IMR-90 (cell line): ENCODE data around the gene ANKRD33B. TPM values are rescaled to one million over a fixed set of nuclear protein-coding genes. Genes with fewer than 3 reads are reported as not detected.

Source experiments
- ATAC-seq: fragments of 200-7000 bp; cut with Tn5 transposase; 2 replicates; pipeline ENCODE4 v1.9.1; 2020; ENCODE audit warnings: low read depth, mild to moderate bottlenecking, moderate library complexity
- BruUV-seq: library from RNA; stranded (reverse); fragments of 400-500 nt; replicated peaks from 2 replicates; lab custom pipeline; 2021; lab: Mats Ljungman, UMichigan
- CTCF ChIA-PET: fragments of 300-600 bp; formaldehyde crosslinking; extraction: SDS; loops from one replicate; lab custom pipeline; 2021; ENCODE audit warnings: antibody characterized with exemption; lab: Yijun Ruan, JAX
- POLR2A ChIA-PET: fragments of 300-600 bp; sonication (Branson Sonifier 250); formaldehyde crosslinking; loops from one replicate; lab custom pipeline; 2022; ENCODE audit warnings: antibody characterized with exemption; ENCODE audit not compliant: unreplicated experiment; lab: Charles Lee
- DNase-seq: peaks from one replicate; pipeline ENCODE4 v3.0.0; 2013
- H2AFZ ChIP-seq: replicated peaks from 2 replicates; pipeline ENCODE3; 2013; ENCODE audit warnings: low read length, mild to moderate bottlenecking; ENCODE audit not compliant: poor library complexity
- H2AK5ac ChIP-seq: 2 replicates; pipeline ENCODE4 v1.6.1; 2013; ENCODE audit warnings: low read depth, low read length, inconsistent platforms
- H2AK9ac ChIP-seq: replicated peaks from 2 replicates; pipeline ENCODE3; 2013; ENCODE audit warnings: mild to moderate bottlenecking, low read depth, low read length, moderate library complexity; ENCODE audit not compliant: poor library complexity
- H2BK120ac ChIP-seq: 2 replicates; pipeline ENCODE4 v1.6.1; 2013; ENCODE audit warnings: low read depth, low read length, inconsistent platforms
- H2BK15ac ChIP-seq: 3 replicates; pipeline ENCODE4 v1.6.1; 2013; ENCODE audit warnings: low read depth, low read length, inconsistent platforms
- H2BK20ac ChIP-seq: 2 replicates; pipeline ENCODE4 v1.6.1; 2013; ENCODE audit warnings: low read depth, mild to moderate bottlenecking, inconsistent platforms, low read length, moderate library complexity
- H2BK5ac ChIP-seq: 2 replicates; pipeline ENCODE4 v1.6.1; 2013; ENCODE audit warnings: mild to moderate bottlenecking, low read depth, low read length, inconsistent platforms; ENCODE audit not compliant: poor library complexity, severe bottlenecking
- H3K14ac ChIP-seq: replicated peaks from 2 replicates; pipeline ENCODE4 v1.6.1; 2013; ENCODE audit warnings: low read depth, low read length, inconsistent platforms
- H3K18ac ChIP-seq: 2 replicates; pipeline ENCODE4 v1.6.1; 2013; ENCODE audit warnings: low read depth, low read length, control low read depth
- H3K23ac ChIP-seq: 2 replicates; pipeline ENCODE4 v1.6.1; 2013; ENCODE audit warnings: low read depth, low read length, inconsistent platforms
- H3K27ac ChIP-seq: 2 replicates; pipeline ENCODE4 v1.5.1; 2013; ENCODE audit warnings: mild to moderate bottlenecking, control low read depth, low read length; ENCODE audit not compliant: insufficient read depth
- H3K27me3 ChIP-seq: 2 replicates; pipeline ENCODE4 v1.6.1; 2013; ENCODE audit warnings: low read length; ENCODE audit not compliant: control insufficient read depth, insufficient read depth
- H3K36me3 ChIP-seq: 2 replicates; pipeline ENCODE4 v1.6.1; 2013; ENCODE audit warnings: low read length, mixed read lengths; ENCODE audit not compliant: control insufficient read depth, insufficient read depth
- H3K4ac ChIP-seq: 2 replicates; pipeline ENCODE4 v1.6.1; 2013; ENCODE audit warnings: low read depth, low read length, inconsistent platforms
- H3K4me1 ChIP-seq: 2 replicates; pipeline ENCODE4 v1.6.1; 2013; ENCODE audit warnings: low read length, mixed read lengths; ENCODE audit not compliant: control insufficient read depth, insufficient read depth
- H3K4me2 ChIP-seq: 2 replicates; pipeline ENCODE4 v1.6.1; 2013; ENCODE audit warnings: low read depth, mild to moderate bottlenecking, control low read depth, low read length, moderate library complexity
- H3K4me3 ChIP-seq: 2 replicates; pipeline ENCODE4 v1.5.1; 2013; ENCODE audit warnings: low read depth, mild to moderate bottlenecking, control low read depth, low read length, moderate library complexity; ENCODE audit not compliant: insufficient read depth
- H3K56ac ChIP-seq: 2 replicates; pipeline ENCODE4 v1.6.1; 2013; ENCODE audit warnings: low read length, inconsistent platforms; ENCODE audit not compliant: insufficient read depth; ENCODE audit errors: extremely low read depth
- H3K79me1 ChIP-seq, 2 experiments: 2 replicates each; pipeline ENCODE4 v1.6.1; 2013; ENCODE audit warnings: low read length in 2 of 2, inconsistent platforms in 1 of 2, low read depth in 1 of 2
- H3K9ac ChIP-seq: 2 replicates; pipeline ENCODE4 v1.6.1; 2013; ENCODE audit warnings: low read depth, low read length, control low read depth
- H3K9me1 ChIP-seq: 2 replicates; pipeline ENCODE4 v1.6.1; 2013; ENCODE audit warnings: low read length, inconsistent platforms; ENCODE audit not compliant: insufficient read depth
- H3K9me3 ChIP-seq: 2 replicates; pipeline ENCODE4 v1.6.1; 2013; ENCODE audit warnings: low read length; ENCODE audit not compliant: control insufficient read depth, insufficient read depth
- H4K20me1 ChIP-seq: 2 replicates; pipeline ENCODE4 v1.6.1; 2013; ENCODE audit warnings: low read length, inconsistent platforms; ENCODE audit not compliant: insufficient read depth
- H4K5ac ChIP-seq: 2 replicates; pipeline ENCODE4 v1.6.1; 2013; ENCODE audit warnings: mild to moderate bottlenecking, low read depth, low read length, control low read depth
- H4K8ac ChIP-seq, 2 experiments: 2 replicates each; pipeline ENCODE4 v1.6.1; 2013; ENCODE audit warnings: low read depth in 2 of 2, low read length in 2 of 2, control low read depth in 1 of 2, inconsistent platforms in 1 of 2
- H4K91ac ChIP-seq: 2 replicates; pipeline ENCODE4 v1.6.1; 2013; ENCODE audit warnings: low read depth, low read length, inconsistent platforms; ENCODE audit not compliant: insufficient read depth
- CEBPB ChIP-seq: IDR thresholded peaks from 2 replicates; pipeline ENCODE4 v1.6.1; 2012; ENCODE audit warnings: low read depth, low read length, improper control_type of control experiment
- CHD1 ChIP-seq: IDR thresholded peaks from 2 replicates; pipeline ENCODE4 v1.6.1; 2012; ENCODE audit warnings: low read depth, low read length, improper control_type of control experiment
- FOS ChIP-seq: fragments of 150-350 bp; IDR thresholded peaks from 2 replicates; pipeline ENCODE4 v1.6.1; 2016; ENCODE audit warnings: low read depth, low read length
- MAFK ChIP-seq: IDR thresholded peaks from 2 replicates; pipeline ENCODE4 v1.6.1; 2012; ENCODE audit warnings: low read depth, low read length, improper control_type of control experiment
- MAZ ChIP-seq: IDR thresholded peaks from 2 replicates; pipeline ENCODE4 v1.6.1; 2012; ENCODE audit warnings: low read depth, mild to moderate bottlenecking, low read length, improper control_type of control experiment, moderate library complexity, borderline replicate concordance
- MXI1 ChIP-seq: IDR thresholded peaks from 2 replicates; pipeline ENCODE4 v1.6.1; 2012; ENCODE audit warnings: low read depth, mild to moderate bottlenecking, low read length, moderate library complexity, borderline replicate concordance
- NFE2L2 ChIP-seq: fragments of 150-350 bp; IDR thresholded peaks from 2 replicates; pipeline ENCODE4 v1.6.1; 2016; ENCODE audit warnings: low read depth, mild to moderate bottlenecking, low read length
- POLR2A ChIP-seq: IDR thresholded peaks from 2 replicates; pipeline ENCODE4 v1.6.1; 2012; ENCODE audit warnings: mild to moderate bottlenecking, low read depth, low read length
- RAD21 ChIP-seq: IDR thresholded peaks from 2 replicates; pipeline ENCODE4 v1.6.1; 2012; ENCODE audit warnings: low read length, improper control_type of control experiment
- RFX5 ChIP-seq: IDR thresholded peaks from 2 replicates; pipeline ENCODE4 v1.8.0; 2012; ENCODE audit warnings: low read depth, mild to moderate bottlenecking, low read length, moderate library complexity
- SMC3 ChIP-seq: fragments of 150-350 bp; IDR thresholded peaks from 2 replicates; pipeline ENCODE4 v1.6.1; 2016; ENCODE audit warnings: low read depth, mild to moderate bottlenecking, antibody characterized with exemption, low read length, moderate library complexity
- WGBS, 2 experiments: methylation state at CpG; one replicate each; pipeline versions ENCODE4 v1.1.5 to v1.1.7; 2013; ENCODE audit warnings: missing lambda C conversion rate in 2 of 2; ENCODE audit not compliant: insufficient read length in 1 of 2; ENCODE audit errors: extremely low coverage in 2 of 2; 5-methylcytosine and 5-hydroxymethylcytosine counted together
- dilution Hi-C: fragments of 300-500 bp; cut with HindIII; formaldehyde crosslinking; loops from one replicate; pipeline ENCODE4 v1.14.3; 2018; ENCODE audit warnings: low sequenced_read_pairs; ENCODE audit not compliant: unreplicated experiment
- in situ Hi-C: fragments of 300-500 bp; cut with MboI; formaldehyde crosslinking; loops from 3 replicates; pipeline ENCODE4 v1.14.3; 2019; ENCODE audit warnings: low sequenced_read_pairs, inconsistent platforms, mixed read lengths
- intact Hi-C: fragments of 100-400 bp; cut with micrococcal nuclease; formaldehyde crosslinking; loops from 2 replicates; pipeline ENCODE4 v1.10.0; 2022
- polyA plus RNA-seq, 3 experiments: library from polyadenylated mRNA; depleted of rRNA; stranded (reverse); fragments of >200 nt; gene quantifications; 2 replicates each; pipeline ENCODE4 v1.2.3, GENCODE V29; 2012; ENCODE audit warnings: low replicate concordance in 1 of 3
- total RNA-seq: library from RNA; depleted of rRNA; stranded (reverse); fragments of >200 nt; gene quantifications from 2 replicates; pipeline ENCODE4 v1.2.3, GENCODE V29; 2012
- TF ChIP-seq, protein P1 (sequence below): fragments of 150-350 bp; IDR thresholded peaks from 2 replicates; pipeline ENCODE4 v1.6.1; 2017; ENCODE audit warnings: mild to moderate bottlenecking, antibody characterized with exemption, low read length, low read depth
- TF ChIP-seq, protein P2 (sequence below): fragments of 150-350 bp; IDR thresholded peaks from 2 replicates; pipeline ENCODE4 v1.6.1; 2016; ENCODE audit warnings: low read depth, mild to moderate bottlenecking, low read length, moderate library complexity, borderline replicate concordance

Gene ANKRD33B
- total and polyA plus RNA-seq, 2 of the 4 experiments (the other 2 are of a cell fraction): 2.5 to 3.3 TPM

DNA sequence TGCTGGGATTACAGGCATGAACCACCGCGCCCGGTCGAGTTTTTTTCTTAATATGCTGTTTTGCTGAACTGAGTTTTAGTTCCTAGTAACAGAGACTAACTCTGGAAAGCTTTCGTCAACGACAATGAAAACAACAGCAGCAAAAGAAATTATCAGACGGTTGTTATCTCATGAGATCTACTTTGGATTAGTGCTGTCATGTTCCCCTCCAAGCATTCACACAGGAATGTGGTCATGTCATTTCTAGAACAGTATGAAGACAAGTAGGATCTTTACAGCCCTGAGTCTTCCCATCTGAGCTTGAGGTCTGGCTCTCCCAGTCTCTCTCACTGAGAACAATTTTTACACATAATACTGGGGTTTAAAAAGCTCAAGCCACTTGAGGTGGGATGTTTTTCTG lies 4.0 kb upstream of the ANKRD33B start:
- Histone ChIP-seq H3K4me3 (no peak overlapping the region), H3K23ac (no peak overlapping the region), H4K20me1 (peaks cover 7% of the 10 kb centered on the region; the same call in 1 of the 2 replicates), H2BK5ac (no peak overlapping the region), H3K79me1 (peaks cover under 1 to 17% of the 10 kb centered on the region in 2 experiments; a peak in 3 of 4 replicates), H3K4ac (no peak overlapping the region), H3K4me1 (peaks cover 26% of the 10 kb centered on the region), H3K27me3 (no peaks in the 10 kb centered on the region), H3K27ac (no peak overlapping the region), H2BK120ac (no peak overlapping the region), H3K14ac (no peak overlapping the region), H3K18ac (no peak overlapping the region), H2AK5ac (no peak overlapping the region), H3K9me1 (peaks cover 20% of the 10 kb centered on the region), H3K9ac (no peak overlapping the region), H3K4me2 (no peak overlapping the region), H2AFZ (no peak overlapping the region), H3K36me3 (no peaks in the 10 kb centered on the region), H2BK15ac (no peak overlapping the region), H4K5ac (no peak overlapping the region), H2AK9ac (no peak overlapping the region), H3K56ac (no peak overlapping the region), H3K9me3 (no peaks in the 10 kb centered on the region), H4K91ac (no peak overlapping the region), H2BK20ac (no peak overlapping the region), H4K8ac (no peak overlapping the region)
- BruUV-seq: no TSS peak
- DNase-seq: no peak
- no CpG with 5 or more reads among the region's 7 CpGs for WGBS, 2 experiments
- no peak for ATAC-seq
- intact Hi-C loops (no loop called here), in situ Hi-C loops (loop anchor here (25.0 kb wide), 1 partner anchor 98 kb away; no protein-coding TSS in a partner anchor), dilution Hi-C loops (no loop called here)
- TF ChIP-seq RFX5 (no peak), FOS (no peak), MXI1 (no peak), CEBPB (no peak), SMC3 (no peak), NFE2L2 (no peak), POLR2A (no peak), MAFK (no peak), RAD21 (no peak), MAZ (no peak), CHD1 (no peak)
- TF ChIP-seq, protein P1, sequence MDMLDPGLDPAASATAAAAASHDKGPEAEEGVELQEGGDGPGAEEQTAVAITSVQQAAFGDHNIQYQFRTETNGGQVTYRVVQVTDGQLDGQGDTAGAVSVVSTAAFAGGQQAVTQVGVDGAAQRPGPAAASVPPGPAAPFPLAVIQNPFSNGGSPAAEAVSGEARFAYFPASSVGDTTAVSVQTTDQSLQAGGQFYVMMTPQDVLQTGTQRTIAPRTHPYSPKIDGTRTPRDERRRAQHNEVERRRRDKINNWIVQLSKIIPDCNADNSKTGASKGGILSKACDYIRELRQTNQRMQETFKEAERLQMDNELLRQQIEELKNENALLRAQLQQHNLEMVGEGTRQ: no peak
- TF ChIP-seq, protein P2, sequence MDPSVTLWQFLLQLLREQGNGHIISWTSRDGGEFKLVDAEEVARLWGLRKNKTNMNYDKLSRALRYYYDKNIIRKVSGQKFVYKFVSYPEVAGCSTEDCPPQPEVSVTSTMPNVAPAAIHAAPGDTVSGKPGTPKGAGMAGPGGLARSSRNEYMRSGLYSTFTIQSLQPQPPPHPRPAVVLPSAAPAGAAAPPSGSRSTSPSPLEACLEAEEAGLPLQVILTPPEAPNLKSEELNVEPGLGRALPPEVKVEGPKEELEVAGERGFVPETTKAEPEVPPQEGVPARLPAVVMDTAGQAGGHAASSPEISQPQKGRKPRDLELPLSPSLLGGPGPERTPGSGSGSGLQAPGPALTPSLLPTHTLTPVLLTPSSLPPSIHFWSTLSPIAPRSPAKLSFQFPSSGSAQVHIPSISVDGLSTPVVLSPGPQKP: no peak
- POLR2A ChIA-PET: no interaction called here
- CTCF ChIA-PET: no interaction called here
